CD4-positive, alpha-beta T cell (primary cell): Measurements from ENCODE around the gene ZNF512. TPM values are rescaled to one million over a fixed set of nuclear protein-coding genes. Genes with fewer than 3 reads are reported as not detected.

ENCODE experiments used
- ATAC-seq: fragments of 200-7000 bp; cut with Tn5 transposase; one replicate; pipeline ENCODE4 v1.10.0; 2022; ENCODE audit warnings: mild to moderate bottlenecking; ENCODE audit not compliant: poor library complexity
- CTCF ChIA-PET: fragments of 350-600 bp; sonication (Branson Sonifier 250); formaldehyde crosslinking; loops from one replicate; lab custom pipeline; 2021; ENCODE audit warnings: antibody characterized with exemption, inconsistent platforms; lab: Charles Lee
- POLR2A ChIA-PET: fragments of 350-600 bp; sonication (Branson Sonifier 250); formaldehyde crosslinking; loops from one replicate; lab custom pipeline; 2021; ENCODE audit warnings: antibody characterized with exemption, inconsistent platforms; lab: Charles Lee
- DNase-seq, 14 experiments: peaks; one replicate each; pipeline ENCODE4 v3.0.0-alpha.2; 2013 to 2020; ENCODE audit warnings: mixed read lengths in 2 of 14
- H3K27ac ChIP-seq, 2 donors: one replicate each; pipeline versions ENCODE4 v1.5.1 to v1.7.0; 2013; ENCODE audit warnings: low read length in 2 of 2, low read depth in 1 of 2, mild to moderate bottlenecking in 1 of 2
- H3K27me3 ChIP-seq, 2 experiments: 1 replicate in 1 of 2; 2 replicates in 1 of 2; pipeline versions ENCODE4 v1.6.1 to v1.7.0; 2013; ENCODE audit warnings: low read length in 2 of 2, control low read depth in 1 of 2, mild to moderate bottlenecking in 1 of 2, moderate library complexity in 1 of 2; ENCODE audit not compliant: insufficient read depth in 2 of 2, control insufficient read depth in 1 of 2
- H3K36me3 ChIP-seq: one replicate; pipeline ENCODE4 v1.6.1; 2013; ENCODE audit warnings: low read length, control low read depth; ENCODE audit not compliant: insufficient read depth
- H3K4me1 ChIP-seq: one replicate; pipeline ENCODE4 v1.6.1; 2013; ENCODE audit warnings: low read length, control low read depth; ENCODE audit not compliant: insufficient read depth
- H3K4me3 ChIP-seq: one replicate; pipeline ENCODE4 v1.5.1; 2013; ENCODE audit warnings: mild to moderate bottlenecking, low read length, moderate library complexity
- H3K9me3 ChIP-seq, 2 experiments: 1 replicate in 1 of 2; 2 replicates in 1 of 2; pipeline versions ENCODE4 v1.6.1 to v1.7.0; 2013; ENCODE audit warnings: low read length in 2 of 2, mild to moderate bottlenecking in 2 of 2, control low read depth in 1 of 2, moderate library complexity in 1 of 2; ENCODE audit not compliant: control insufficient read depth in 1 of 2, insufficient read depth in 1 of 2
- H3K27ac Mint-ChIP-seq: one replicate; pipeline ENCODE4 v1.8.0; 2020; ENCODE audit warnings: mixed read lengths
- H3K27me3 Mint-ChIP-seq: one replicate; pipeline ENCODE4 v1.8.0; 2021; ENCODE audit warnings: mixed read lengths
- H3K36me3 Mint-ChIP-seq: one replicate; pipeline ENCODE4 v1.8.0; 2021; ENCODE audit warnings: low read depth, mixed read lengths
- H3K4me1 Mint-ChIP-seq: one replicate; pipeline ENCODE4 v1.8.0; 2021; ENCODE audit warnings: low read depth, mixed read lengths
- H3K4me3 Mint-ChIP-seq: one replicate; pipeline ENCODE4 v1.8.0; 2020; ENCODE audit warnings: mild to moderate bottlenecking, mixed read lengths
- H3K9me3 Mint-ChIP-seq: one replicate; pipeline ENCODE4 v1.8.0; 2020; ENCODE audit warnings: mixed read lengths
- CTCF ChIP-seq: fragments of 200-600 bp; IDR thresholded peaks from one replicate; pipeline ENCODE4 v1.8.0; 2022; ENCODE audit warnings: antibody characterized with exemption, mild to moderate bottlenecking
- intact Hi-C, 2 experiments: fragments of 100-400 bp; cut with DNase I in 1 of 2; cut with micrococcal nuclease in 1 of 2; formaldehyde crosslinking; loops; one replicate each; pipeline versions ENCODE4 v1.15.1 to v1.9.0; 2023 to 2025; cut with DNase I, micrococcal nuclease
- total RNA-seq, 174 experiments: library from RNA in 2 of 174; stranded (reverse) in 2 of 174; gene quantifications; one replicate each; pipeline ENCODE4 v1.2.3 and lab custom pipeline; 2021 to 2026

The ZNF512 gene
- total RNA-seq, 2 experiments from 2014 or later = 13.6 to 14.1 TPM

GRCh38 chr2:27634291-27634690, 51.4 kb downstream of the ZNF512 start:
- Histone ChIP-seq H3K27me3 (no peaks in the 10 kb centered on the region), H3K4me3 (no peak overlapping the region), H3K9me3 (no peaks in the 10 kb centered on the region), H3K27ac (no peak overlapping the region), H3K4me1 (peaks cover 12% of the 10 kb centered on the region), H3K36me3 (peaks cover 80% of the 10 kb centered on the region)
- no peak overlapping the region for H3K27ac Mint-ChIP-seq
- ChIA-PET POLR2A (no interaction called here), CTCF (no interaction called here)
- no peaks in the 10 kb centered on the region for H3K27me3 Mint-ChIP-seq
- no peak for DNase-seq
- no peak for TF ChIP-seq CTCF
- H3K9me3 Mint-ChIP-seq = no peaks in the 10 kb centered on the region
- intact Hi-C loops = no loop called here
- no peak overlapping the region for H3K4me3 Mint-ChIP-seq
- peaks cover 76% of the 10 kb centered on the region for H3K36me3 Mint-ChIP-seq
- H3K4me1 Mint-ChIP-seq = peaks cover 26% of the 10 kb centered on the region
- no peak for ATAC-seq

DNA sequence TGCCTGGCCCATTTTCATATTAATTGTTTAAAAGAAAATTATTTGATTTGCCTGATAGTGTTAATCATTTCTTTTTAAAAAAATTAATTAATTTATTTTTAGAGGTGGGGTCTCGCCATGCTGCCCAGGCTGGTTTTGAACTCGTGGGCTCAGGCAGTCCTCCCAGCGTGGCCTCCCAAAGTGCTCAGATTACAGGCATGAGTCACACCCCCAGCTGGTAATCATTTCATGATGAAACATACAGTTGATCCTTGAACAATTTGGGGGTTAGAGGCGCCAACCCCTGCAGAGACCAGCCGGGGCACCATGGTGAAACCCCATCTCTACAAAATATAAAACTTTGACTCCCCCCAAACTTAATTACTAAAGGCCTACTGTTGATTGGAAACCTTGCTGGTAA, 53.9 kb downstream of the ZNF512 start:
- Histone ChIP-seq H3K4me3 (no peak overlapping the region), H3K9me3 (no peaks in the 10 kb centered on the region), H3K36me3 (peaks cover 90% of the 10 kb centered on the region), H3K27ac (no peak overlapping the region), H3K27me3 (no peaks in the 10 kb centered on the region), H3K4me1 (no peaks in the 10 kb centered on the region)
- POLR2A ChIA-PET = no interaction called here
- Mint-ChIP-seq H3K4me3 (no peak overlapping the region), H3K27ac (no peak overlapping the region), H3K4me1 (peaks cover 14% of the 10 kb centered on the region), H3K9me3 (no peaks in the 10 kb centered on the region), H3K36me3 (peaks cover 88% of the 10 kb centered on the region), H3K27me3 (no peaks in the 10 kb centered on the region)
- TF ChIP-seq CTCF = no peak
- no peak for DNase-seq
- CTCF ChIA-PET = no interaction called here
- intact Hi-C loops = no loop called here
- ATAC-seq = no peak

- H3K36me3 Mint-ChIP-seq = peaks cover 91% of the 10 kb centered on the region
- no peaks in the 10 kb centered on the region for H3K27me3 Mint-ChIP-seq
- H3K27me3 ChIP-seq = no peaks in the 10 kb centered on the region
- ATAC-seq (peak; percentile 34), DNase-seq (peak in 1 of 14 experiments; percentile 38)
- no peak for TF ChIP-seq CTCF
- POLR2A ChIA-PET = no interaction called here
- CTCF ChIA-PET = no interaction called here
- peak overlapping the region; percentile 22 for H3K27ac Mint-ChIP-seq
- no peak overlapping the region for H3K4me3 ChIP-seq
- no peak overlapping the region for H3K4me3 Mint-ChIP-seq
- peaks cover 86% of the 10 kb centered on the region for H3K36me3 ChIP-seq
- H3K4me1 Mint-ChIP-seq = peaks cover 6% of the 10 kb centered on the region
- H3K4me1 ChIP-seq = no peaks in the 10 kb centered on the region
- intact Hi-C loops = no loop called here
- H3K9me3 Mint-ChIP-seq = no peaks in the 10 kb centered on the region
- no peak overlapping the region for H3K27ac ChIP-seq
- no peaks in the 10 kb centered on the region for H3K9me3 ChIP-seq
Measured at GRCh38 chr2:27638037-27638637, 55.3 kb downstream of the ZNF512 start.
